GM10266 (cell line): Measurements from ENCODE around the gene BARHL2.

Experiments
- DNase-seq: peaks from one replicate; pipeline ENCODE4 v3.0.0; 2012; ENCODE audit errors: extremely low spot score
- TF ChIP-seq, protein P1 (sequence below): IDR thresholded peaks from 2 replicates; pipeline ENCODE4 v1.5.1; 2012; ENCODE audit warnings: mild to moderate bottlenecking, low read depth; ENCODE audit not compliant: control insufficient read depth, insufficient read depth; ENCODE audit errors: missing control alignments

BARHL2 gene

DNA sequence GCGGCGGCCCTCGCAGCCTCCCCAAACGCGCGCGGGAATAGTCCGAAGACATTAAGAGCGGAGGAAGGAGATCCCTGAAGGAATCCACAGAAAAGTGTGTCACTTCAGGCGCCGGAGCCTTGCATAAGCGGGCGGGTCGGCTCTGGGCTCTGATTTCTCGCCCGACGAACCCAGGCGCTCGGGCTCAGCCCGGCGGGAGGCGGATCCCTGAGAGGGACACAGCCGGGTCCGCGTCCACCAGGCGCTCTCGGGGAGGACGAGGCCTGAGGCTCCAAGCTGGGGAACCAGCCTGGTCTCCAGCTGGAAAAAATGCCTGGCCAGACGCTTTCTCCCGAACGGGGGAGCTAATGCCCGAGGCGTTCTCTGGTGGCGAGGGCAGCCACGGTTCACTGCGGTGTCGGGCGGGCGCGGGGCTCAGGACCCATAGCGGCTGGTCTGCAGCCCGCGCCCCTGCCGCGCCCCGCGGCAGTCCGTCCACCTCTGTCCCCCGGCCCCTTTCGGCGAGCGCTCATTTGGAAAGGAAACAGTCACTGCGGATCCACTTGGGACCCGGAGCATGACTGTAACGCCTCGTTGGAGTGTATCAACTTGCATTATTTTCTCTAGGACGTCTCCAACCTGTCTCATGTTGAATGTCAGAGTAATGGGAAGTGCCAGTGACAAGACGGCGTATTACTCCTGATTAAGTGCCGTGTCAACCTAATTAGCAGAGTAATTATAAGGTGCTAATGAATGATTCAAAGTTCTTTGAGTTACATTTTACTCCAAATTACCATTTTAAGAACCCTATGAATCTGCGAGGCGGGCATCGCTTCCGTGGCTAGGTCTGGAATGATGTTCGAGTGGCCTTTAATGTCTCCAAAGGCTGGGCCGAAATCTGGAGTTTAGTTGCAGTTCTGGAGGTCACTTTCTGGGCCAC lies 1.6 kb upstream of the BARHL2 start:
- peak; percentile 32 for DNase-seq
- TF ChIP-seq, protein P1, sequence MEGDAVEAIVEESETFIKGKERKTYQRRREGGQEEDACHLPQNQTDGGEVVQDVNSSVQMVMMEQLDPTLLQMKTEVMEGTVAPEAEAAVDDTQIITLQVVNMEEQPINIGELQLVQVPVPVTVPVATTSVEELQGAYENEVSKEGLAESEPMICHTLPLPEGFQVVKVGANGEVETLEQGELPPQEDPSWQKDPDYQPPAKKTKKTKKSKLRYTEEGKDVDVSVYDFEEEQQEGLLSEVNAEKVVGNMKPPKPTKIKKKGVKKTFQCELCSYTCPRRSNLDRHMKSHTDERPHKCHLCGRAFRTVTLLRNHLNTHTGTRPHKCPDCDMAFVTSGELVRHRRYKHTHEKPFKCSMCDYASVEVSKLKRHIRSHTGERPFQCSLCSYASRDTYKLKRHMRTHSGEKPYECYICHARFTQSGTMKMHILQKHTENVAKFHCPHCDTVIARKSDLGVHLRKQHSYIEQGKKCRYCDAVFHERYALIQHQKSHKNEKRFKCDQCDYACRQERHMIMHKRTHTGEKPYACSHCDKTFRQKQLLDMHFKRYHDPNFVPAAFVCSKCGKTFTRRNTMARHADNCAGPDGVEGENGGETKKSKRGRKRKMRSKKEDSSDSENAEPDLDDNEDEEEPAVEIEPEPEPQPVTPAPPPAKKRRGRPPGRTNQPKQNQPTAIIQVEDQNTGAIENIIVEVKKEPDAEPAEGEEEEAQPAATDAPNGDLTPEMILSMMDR, result no peak

DNA sequence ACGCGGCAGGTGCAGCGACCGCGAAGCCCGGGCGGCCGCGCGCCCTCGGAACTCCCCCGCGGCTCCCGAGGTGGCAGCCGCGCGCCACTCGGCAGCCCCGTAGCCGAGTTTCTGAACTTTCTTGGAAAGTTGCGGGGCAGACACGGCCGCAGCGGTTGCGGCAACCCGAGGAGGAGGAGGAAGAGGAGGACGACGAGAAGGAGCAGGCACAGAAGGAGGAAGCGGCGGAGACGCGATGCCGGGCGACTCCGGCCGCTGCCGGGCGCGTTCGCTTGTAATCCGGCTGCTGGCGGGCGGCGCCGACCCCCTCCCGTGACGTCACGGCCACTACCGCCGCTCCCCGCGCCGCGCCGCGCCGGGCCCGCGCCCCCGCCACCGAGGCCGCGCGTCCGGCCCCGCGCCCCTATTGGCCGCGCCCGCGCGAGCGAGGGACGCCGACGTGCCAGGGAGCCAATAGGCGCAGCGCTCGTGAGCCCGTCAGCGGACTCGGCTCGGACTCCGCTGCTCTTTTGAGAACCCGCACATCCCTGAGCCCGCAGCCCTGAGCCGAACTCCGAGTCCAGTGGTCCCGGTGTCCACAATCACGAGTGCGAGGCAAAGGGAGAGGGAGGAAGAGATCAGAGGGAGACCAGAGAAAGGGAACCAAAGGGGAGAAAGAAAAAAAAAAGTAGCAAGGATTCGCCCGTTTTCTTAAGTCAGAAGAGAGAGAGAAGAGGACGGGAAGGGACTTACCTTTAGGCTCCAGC lies 736 bp upstream of the BARHL2 start:
- DNase-seq, result peak; percentile 39
- TF ChIP-seq, protein P1, result no peak

DNA sequence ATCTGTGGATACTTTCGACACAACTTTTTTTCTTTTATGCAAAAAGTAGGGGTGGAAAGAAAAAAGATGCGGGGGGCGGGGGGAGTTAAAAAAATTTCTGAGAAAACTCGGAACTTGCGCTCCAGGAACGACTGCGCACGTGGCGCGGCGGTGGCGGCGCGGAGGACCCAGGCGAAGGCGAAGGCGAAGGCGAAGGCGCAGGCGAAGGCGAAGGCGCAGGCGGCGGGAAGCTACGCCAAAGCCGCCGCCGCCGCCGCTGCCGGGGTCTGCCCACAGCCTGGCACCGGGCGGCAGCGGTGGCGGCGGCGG lies 208 bp upstream of the BARHL2 start:
- DNase-seq, result no peak
- TF ChIP-seq, protein P1, result no peak

DNA sequence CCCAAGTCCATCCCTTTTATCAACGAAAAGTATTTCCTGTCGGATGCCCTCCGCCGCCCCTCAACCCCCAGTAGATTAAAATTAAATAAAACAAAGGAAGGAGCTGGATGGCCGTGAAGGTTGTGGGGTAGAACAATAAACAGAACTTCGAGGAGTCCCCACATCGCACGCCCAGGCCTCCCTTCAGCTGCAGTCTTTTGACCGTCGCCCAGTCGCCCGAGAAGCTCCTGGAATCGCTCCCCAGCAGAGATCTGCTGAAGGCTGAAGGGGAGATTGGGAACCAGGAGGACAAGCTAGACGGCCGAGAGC lies 905 bp downstream of the BARHL2 start:
- DNase-seq, result no peak
- TF ChIP-seq, protein P1, result no peak

DNA sequence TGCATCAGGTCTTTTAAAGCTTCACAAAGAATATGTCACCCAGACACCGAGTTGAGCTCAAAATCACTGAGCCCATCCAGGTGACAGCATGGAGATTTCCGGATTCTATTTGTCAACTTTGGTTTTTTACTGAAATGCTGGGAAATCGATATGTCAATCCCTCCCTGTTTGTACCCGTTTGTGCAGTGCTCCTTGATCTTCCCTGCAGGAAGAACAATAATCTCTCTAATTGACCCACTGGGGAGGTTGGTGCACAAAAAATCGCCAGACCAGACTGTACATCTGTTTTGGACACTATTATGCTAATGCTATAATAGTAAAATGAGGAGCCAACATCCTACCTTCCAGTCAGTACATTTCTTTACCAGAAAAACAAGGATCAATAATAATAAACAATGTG lies 1.8 kb downstream of the BARHL2 start:
- DNase-seq, result peak; percentile 12
- TF ChIP-seq, protein P1, result no peak

DNA sequence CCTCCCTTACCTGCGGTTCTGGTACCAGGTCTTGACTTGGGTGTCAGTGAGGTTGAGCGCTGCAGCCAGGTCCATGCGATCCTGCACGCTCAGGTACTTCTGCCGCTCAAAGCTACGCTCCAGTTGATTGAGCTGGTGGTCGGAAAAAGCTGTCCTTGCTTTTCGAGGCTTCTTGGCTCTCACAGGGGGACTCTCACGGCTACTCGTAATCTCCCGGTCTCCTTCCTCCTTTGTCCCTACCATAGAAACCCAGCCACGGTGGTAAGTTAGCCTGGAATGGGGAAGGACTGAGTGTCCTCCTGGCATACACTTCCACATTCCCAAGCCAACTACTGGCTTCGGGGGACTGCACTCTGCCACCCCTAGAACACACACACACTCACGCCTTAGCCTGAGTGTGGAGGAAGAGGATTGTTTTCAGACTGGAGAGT lies 2.6 kb downstream of the BARHL2 start:
- peak; percentile 17 for DNase-seq
- TF ChIP-seq, protein P1, result no peak
